SK-N-SH treated with all-trans-retinoic acid at 6 μM for 48 hours (cell line): ENCODE data around the gene ARSB.

Experiments used
- POU6F1 ChIP-seq: fragments of 250-450 bp; sonication (Bioruptor Pico); IDR thresholded peaks from 2 replicates; pipeline ENCODE4 v1.8.0; 2021; ENCODE audit warnings: low read depth, mild to moderate bottlenecking, moderate library complexity, borderline replicate concordance
- ZNF70 ChIP-seq: fragments of 450-650 bp; formaldehyde crosslinking; IDR thresholded peaks from 2 replicates; pipeline ENCODE4 v1.5.0; 2020; ENCODE audit warnings: mild to moderate bottlenecking, moderate library complexity

GRCh38 chr5:78819166-78819565 is 165.9 kb downstream of the ARSB start:
- TF ChIP-seq ZNF70 (CRISPR knock-in tag) = no peak
- TF ChIP-seq POU6F1 (CRISPR knock-in tag) = no peak
